ENCODE measurements around the gene HDGF.

DNA sequence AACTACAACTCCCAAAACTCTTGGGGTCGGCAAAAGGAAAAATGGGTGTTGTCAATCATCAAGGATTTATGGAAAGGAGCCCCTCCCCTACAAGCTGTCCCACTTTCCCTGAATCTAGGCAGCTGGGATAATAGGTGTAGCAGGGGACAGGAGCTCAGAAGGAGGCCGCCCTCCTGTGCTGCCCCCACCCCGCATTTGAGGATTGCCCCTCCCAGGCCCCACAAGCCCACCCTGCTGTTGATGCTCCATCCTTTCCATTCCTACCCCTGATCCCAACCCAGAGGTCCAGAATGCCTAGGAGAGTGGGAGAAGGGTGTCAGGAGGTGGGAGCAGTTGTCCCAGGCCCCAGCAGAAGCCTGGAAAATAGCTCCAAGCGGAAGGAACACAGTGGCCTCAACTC lies 8.7 kb downstream of the HDGF start:
- TF ChIP-seq POLR2A (IDR thresholded peaks at IDR 0.05; ENCODE audit: low read length) (no peak), GATA1 (IDR thresholded peaks at IDR 0.05; ENCODE audit: low read depth, low read length) (no peak)
